ENCODE data around the gene BUD23.

DNA sequence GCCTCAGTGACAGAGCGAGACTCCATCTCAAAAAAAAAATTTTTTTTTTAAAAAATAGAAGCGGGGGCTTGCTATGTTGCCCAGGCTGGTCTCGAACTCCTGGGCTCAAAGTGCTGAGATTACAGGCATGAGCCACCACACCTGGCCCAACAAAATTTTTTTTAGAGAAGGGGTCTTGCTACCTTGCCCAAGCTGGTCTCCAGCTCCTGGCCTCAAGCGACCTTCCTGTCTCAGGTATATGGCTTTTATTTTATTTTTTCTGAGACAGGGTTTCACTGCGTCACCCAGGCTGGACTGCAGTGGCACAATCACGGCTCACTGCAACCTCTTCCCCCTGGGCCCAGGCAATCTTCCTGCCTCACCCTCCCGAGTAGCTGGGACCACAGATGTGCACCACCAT is 56.8 kb downstream of the BUD23 start:
- TF ChIP-seq POLR2AphosphoS5 (IDR thresholded peaks at IDR 0.05; ENCODE audit: low read depth, low read length): no peak
- TF ChIP-seq REST (IDR thresholded peaks at IDR 0.05; ENCODE audit: insufficient read depth in 1 of 2, low read depth in 2 of 2, low read length in 2 of 2): no peak
- TF ChIP-seq SIN3A (IDR thresholded peaks at IDR 0.05; ENCODE audit: borderline replicate concordance, insufficient read depth, low read length): no peak
- no peak for TF ChIP-seq FOXP2 (optimal IDR thresholded peaks at IDR 0.05; ENCODE audit: borderline replicate concordance, extremely low read depth, extremely low read length, insufficient read depth)

All from PFSK-1 (cell line).